NCI-H1048 (cell line): ENCODE measurements around the gene NNAT.
"Not testable (repeated sequence)": the region's sequence is repeated elsewhere in the genome, so short reads cannot be mapped to it uniquely, and the experiment has no call there.

Source experiments
- DNase-seq: peaks from one replicate; lab custom pipeline; 2025; lab: John Stamatoyannopoulos, UW

Gene NNAT

DNA sequence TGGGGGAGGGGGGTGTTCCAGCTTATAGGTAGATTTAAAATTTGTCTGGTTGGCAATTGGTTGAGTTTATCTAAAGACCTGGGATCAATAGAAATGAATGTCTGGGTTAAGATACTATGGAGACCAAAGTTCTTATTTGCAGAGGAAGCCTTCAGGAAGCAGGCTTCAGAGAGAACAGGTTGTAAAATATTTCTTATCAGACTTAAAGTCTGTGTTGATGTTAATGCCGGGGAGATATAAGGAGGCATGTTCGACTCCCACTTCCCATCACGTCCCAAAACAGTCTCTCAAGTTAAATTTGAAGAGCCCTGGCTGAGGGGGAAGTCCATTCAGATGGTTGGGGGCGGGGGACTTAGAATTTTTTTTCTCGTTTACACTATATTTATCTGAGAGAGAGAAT, 19.0 kb downstream of the NNAT start:
- no peak for DNase-seq

DNA sequence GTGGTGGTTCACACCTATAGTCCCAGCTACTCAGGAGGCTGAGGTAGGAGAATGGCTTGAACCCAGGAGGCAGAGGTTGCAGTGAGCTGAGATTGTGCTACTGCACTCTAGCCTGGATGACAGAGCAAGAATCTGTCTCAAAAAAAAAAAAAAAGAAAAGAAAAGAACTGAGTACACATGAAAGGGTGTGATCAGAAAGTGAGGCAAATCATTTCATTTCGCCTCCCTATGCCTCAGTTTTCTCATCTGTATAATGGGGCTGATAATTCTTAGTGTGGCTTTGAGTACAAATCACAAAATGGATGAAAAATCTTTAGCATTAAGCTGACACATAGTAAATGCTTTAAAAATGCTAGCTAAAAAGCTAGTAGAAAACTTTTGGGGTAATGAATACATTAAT, 19.8 kb downstream of the NNAT start:
- DNase-seq = not testable (repeated sequence)

DNA sequence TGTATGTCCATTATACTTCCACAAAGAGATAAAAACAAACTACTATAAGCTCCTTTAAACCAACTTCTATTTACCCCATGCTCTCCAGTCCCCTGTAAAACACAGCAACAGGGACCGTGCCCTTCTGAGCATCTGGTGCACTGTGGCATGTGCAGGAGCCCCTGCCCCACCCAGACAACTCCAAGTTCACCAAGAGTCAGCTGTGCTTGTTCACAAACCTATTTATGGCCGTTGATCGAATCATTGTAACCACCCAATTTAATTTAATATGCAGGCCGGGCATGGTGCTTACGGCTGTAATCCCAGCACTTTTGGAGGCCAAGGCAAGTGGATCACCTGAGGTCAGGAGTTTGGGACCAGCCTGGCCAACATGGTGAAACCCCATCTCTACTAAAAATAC, 20.3 kb downstream of the NNAT start:
- no peak for DNase-seq

DNA sequence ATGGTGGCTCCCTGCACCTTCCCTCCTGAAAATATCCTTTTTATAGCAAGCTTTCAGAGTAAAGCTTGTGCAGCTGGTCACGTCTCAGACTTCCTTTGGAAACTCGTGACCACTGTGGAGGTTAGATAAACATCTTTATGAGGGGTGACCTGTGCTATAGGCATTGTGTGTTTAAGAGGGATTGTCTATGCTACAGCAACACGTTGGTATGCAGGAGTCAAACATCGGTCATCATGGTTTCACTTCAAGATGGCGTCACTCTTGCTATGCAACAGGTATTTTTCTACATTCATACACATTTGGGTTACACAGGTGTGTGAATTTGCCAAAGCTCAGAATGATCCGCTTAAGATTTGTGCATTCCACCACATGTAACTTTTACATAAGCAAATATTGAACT, 21.2 kb downstream of the NNAT start:
- DNase-seq = no peak

DNA sequence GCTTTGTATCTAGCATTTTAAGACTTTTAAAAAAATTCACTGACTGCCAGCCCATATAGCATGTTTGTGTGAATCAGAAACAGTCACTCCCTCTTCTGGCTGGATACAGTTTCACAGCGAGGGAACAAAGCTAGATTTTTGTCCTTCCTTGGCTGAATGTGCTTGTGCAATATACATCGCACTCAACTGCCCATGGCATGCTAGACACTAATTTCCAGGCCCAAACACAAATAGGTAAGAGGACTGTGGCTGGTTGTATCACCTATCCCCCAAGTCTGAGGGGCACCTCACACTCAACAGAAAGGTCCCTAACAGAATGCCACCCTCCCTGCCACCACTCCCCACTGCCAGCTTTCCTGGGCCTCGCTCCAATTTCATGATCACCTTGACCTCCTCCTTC, 22.8 kb downstream of the NNAT start:
- DNase-seq = no peak

DNA sequence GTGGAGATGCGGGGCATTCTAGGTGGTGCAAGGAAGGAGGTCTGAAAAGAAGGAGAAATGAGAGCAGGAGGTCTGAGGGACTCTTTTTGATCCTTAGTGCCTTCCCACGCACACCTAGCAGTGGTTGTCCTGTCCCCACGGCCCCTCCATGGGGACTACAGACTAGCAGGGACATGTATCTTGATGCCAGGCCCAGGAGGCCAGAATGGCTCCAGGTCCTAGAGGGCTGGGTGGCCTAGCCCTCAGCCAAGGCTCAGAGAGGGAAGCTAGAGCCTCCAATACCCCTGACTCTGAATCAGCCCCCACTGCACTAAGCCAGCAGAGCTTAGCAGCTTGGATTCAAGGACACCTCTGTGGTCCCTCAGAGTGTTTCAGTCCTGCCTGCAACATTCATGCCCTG, 23.3 kb downstream of the NNAT start:
- no peak for DNase-seq

DNA sequence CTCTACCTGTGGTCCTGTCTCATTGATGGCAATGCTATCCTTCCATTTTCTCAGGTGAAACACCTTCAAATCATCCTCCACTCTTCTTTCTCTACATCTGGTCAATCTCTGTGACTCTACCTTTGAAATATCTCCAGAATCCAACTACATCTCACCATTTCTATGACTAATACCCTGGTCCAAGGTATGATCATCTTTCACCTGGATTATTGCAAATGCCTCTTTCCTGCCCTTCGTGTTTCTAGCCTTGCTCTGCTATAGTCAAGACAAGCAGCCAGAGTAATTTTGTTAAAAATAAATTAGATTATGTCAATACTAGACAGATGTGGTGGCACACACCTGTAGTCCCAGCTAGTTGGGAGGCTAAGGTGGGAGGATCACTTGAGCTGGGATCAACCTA, 24.5 kb downstream of the NNAT start:
- DNase-seq = no peak

DNA sequence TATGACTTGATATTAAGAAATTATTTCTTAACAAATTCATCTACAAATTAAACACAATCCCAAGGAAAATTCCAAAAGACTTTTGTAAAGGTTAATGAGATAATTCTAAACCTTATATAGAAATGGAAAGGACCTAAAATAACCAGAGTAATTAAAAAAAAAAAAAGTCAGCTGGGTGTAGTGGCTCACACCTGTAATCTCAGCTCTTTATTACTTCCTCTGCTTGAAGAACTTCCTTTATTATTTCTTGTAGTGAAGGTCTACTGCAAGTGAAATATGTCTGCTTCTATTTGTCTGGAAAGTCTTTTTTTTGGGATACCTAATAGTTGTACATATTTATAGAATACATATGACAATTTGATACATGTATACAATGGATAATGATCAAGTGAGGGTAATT, 26.9 kb downstream of the NNAT start:
- DNase-seq = no peak

DNA sequence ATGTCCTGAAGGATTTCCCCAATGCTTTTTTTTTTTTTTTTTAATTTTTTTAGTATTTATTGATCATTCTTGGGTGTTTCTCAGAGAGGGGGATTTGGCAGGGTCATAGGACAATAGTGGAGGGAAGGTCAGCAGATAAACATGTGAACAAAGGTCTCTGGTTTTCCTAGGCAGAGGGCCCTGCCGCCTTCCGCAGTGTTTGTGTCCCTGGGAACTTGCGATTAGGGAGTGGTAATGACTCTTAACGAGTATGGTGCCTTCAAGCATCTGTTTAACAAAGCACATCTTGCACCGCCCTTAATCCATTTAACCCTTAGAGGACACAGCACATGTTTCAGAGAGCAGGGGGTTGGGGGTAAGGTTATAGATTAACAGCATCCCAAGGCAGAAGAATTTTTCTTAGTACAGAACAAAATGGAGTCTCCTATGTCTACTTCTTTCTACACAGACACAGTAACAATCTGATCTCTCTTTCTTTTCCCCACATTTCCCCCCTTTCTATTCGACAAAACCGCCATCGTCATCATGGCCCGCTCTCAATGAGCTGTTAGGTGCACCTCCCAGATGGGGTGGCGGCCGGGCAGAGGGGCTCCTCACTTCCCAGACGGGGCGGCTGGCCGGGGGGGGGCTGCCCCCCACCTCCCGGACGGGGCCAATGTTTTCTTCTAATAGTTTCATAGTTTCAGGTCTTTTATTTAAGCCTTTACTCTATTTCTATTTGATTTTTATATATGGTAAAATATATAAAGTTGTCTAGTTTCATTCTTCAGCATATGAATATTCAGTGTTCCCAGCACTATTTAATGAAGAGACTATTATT, 29.3 kb downstream of the NNAT start:
- DNase-seq = not testable (repeated sequence)

DNA sequence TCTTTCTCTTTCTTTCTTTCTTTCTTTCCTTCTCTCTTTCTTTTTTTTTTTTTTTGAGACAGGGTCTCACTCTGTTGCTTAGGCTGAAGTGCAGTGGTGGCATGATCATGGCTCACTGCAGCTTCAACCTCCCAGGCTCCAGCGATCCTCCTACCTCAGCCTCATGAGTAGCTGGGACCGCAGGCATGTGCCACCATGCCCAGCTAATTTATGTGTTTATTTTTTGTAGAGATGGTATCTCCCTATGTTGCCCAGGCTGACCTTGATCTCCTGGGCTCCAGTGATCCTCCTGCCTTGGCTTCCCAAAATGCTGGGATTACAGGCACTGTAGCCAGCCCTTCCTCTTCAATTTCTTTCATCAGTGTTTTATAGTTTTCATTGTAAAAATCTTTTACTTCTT, 30.6 kb downstream of the NNAT start:
- not testable (repeated sequence) for DNase-seq

DNA sequence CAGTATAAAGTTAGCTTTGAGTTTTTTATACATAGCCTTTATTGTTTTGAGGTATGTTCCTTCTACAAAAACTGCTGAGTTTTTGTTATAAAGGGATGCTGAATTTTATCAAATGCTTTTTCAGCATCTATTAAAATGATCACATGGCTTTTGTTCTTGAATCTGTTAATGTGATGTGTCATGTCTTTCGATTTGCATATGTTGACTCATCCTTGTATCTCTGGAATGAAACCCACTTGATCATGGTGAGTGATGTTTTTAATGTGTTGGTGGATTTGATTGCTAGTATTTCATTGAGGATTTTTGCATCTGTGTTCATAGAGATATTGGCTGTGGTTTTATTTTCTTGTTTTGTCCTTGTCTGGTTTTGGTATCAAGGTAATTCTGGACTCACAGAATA, 31.4 kb downstream of the NNAT start:
- DNase-seq = no peak

DNA sequence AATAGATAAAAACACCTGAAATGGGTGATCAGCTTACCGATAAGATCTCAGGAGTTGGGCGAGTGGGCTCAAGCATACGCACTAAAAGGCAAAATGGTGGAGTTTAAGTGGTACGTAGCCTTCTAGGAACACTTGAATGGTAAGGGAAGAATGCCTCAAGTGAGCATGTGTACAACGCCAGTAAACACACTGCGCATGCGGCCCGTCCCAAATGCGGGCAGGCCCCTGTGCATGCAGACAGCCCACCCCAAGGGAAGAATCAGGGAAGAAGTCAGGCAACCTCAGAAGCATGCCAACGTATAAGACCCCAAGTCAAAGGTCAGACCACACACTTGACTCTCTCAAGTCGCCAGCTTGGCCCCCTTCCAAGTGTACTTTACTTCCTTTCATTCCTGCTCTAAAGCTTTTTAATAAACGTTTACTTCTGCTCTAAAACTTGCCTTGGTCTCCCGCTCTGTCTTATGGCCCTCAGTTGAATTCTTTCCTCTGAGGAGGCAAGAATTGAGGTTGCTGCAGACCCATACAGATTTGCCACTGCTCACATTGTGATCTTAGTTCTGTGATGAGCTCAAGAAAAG, 33.8 kb downstream of the NNAT start:
- DNase-seq = not testable (repeated sequence)

DNA sequence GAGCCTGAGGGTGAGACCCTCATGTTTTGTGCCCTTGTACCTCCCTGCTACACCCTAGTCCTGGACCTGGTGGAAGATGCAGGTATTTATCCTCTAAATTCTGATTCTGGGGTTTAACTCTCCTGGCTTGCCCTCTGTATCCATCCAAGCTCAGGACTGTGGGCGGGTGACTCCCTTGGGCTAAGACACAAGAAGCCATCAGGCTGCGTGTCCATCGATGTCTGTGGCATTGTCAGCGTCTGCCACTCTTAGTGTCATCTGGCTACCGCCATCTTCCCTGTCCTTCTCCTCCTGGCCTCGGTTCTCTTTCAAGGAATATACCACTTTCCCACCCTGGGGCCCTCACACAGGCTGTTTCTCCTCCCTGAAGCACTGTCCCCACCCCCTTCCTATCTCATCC, 35.5 kb downstream of the NNAT start:
- DNase-seq = no peak

DNA sequence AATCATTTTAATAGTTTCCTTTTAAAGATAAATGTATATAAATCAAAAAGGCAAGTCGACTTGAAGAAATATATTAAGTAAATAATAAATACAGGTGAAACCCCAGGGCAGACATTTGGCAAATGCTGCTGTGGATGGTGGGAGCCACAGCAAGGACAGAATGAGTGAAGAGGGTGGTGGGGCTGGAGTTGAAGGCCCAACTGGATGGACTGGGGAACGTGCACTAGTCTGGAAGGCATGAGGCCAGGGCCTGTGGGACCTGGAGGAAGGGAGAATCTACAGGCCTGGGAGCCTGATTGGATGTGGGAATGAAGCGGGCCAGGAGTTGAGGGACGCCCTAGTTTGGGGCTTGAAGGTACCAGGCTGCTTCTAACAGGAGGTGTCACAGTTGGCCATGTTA, 37.3 kb downstream of the NNAT start:
- DNase-seq = no peak

DNA sequence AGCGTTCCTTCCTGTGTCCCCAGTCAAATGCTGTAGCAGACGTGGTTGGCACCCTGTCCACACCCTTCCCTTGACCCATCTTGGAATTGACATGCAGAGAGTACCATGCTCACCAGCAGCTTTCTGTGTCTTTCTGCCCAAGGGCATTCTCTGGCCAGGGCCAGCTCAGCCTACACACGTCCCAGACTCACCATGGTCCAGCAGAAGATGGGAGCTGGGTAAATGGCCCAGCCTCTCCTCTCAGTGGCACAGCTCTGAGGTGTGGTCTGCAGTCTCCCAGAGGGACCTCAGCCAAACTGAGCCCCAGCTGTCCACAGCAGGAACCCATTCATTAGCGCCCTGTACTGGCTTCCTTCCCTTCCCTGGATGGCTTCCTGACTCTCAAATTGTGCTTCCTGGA, 37.7 kb downstream of the NNAT start:
- DNase-seq = no peak

DNA sequence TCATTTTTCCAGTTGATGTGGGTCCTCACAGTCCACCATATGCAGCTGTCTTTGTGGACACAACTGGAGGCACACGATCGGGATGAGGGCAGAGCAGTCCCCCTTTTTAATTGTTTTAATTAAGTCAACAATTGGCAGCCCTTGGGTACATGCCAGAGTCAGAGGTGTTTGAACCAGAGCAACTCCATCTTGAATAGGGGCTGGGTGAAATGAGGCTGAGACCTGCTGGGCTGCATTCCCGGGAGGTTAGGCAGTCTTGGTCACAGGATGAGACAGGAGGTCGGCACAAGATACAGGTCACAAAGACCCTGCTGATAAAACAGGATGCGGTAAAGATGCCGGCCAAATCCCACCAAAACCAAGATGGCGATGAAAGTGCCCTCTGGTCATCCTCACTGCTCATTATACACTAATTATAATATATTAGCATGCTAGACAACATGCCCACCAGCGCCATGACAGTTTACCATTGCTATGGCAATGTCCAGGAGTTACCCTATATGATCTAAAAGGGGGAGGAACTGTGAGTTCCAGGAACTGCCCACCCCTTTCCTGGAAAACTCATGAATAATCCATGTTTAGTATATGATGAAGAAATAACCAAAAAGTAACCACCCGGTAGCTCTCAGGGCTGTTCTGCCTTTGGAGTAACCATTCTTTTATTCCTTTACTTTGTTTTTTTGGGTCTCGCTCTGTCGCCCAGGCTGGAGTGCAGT, 38.4 kb downstream of the NNAT start:
- DNase-seq = no peak

DNA sequence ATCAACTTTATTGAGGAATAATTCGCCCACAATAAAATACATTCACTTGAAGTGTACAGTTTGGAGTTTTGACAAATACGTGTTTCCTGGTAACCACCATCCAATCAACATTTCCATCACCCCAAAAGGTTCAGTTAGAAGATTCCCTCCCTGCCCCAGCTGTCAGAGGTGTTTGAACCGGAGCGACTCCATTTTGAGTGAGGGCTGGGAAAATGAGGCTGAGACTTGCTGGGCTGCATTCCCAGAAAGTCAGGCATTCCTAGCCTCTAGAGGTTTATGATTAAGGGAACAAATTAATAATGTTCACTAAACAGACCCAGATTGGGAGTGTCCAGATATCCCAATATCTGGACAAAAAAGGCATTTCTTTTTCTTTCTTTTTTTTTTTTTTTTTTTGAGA, 39.6 kb downstream of the NNAT start:
- no peak for DNase-seq

DNA sequence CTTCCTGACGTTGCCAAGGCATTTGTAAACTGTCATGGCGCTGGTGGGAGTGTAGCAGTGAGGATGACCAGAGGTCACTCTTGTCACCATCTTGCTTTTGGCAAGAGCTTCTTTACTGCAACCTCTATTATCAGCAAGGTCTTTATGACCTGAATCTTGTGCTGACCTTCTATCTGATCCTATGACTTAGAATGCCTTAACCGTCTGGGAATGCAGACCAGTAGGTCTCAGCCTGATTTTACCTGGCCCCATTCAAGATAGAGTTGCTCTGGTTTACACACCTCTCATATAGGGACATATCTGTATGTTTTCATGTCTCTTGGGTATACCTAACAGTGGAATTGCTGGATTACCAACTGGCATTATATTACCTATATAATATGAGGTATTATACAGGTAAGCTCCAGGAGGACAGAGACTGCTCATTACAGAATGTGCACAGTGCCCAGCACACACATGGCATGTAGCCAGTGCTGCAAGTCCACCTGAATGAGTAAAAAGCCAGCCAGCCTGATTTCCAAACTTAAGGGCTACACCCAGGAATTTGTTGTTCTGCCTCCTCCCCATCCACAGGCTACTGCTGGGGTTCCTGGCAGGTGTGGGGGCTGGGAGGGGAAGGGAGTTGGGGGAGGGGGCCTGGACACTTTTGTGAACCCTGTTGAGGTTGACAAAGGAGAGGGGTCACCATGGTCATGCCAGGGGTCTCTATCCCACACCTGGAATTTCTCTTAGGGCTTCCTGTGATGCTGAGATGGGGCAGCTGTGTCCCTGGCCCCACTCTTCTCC, 41.8 kb downstream of the NNAT start:
- DNase-seq = no peak

DNA sequence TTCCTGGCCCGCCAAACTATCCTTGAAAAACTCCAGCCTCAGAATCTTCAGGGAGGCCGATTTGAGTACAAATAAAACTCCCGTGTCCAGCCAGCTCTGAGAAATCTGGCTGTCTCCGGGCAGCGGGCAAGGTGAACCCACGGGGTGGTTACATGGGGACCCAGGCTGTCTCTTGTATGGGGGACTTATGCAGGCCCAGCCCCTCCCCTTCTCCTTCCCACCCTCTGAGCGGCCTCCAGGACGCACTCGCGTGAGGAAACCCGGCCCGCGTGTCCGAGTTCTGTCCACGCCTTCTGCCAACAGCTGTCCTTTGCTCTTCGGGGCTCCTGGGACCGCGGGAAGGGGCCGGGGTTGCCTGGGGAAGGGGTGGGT, 43.0 kb downstream of the NNAT start:
- DNase-seq = no peak

DNA sequence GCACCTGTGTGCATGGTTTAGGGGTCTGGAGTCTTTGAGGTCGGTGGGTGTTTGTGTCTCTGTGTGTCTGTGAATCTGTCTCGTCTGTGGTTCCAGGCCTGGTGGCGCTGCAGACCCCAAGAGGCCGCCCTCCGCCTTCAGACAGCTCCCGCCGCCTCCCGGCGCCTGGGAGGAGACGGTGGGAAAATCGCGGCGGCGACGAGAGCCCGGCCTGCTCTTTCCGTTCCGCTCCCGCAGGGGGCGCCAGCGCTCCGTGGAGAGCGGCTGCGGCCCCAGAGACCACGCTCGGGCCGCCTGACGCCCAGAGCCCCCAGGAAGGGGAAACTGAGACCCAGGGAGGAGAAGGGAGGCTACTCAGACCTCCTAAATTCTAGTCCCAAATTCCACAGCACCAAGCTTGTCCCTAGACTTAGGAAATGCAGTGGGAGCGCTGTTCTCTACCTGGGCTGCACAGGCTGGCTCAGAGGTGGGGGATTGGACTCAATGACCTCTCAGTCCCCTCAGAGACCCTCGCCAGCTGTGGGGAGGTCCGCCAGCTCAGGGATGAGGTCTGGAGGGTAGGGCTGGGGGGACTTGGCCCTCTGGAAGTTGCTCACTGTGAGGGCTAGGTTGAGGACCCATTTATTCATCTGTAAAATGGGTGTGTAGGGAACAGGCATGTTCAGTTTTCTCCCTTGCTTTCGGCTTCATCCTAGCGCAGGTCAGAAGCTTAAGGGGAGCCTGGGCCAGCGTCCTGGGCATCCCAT, 43.5 kb downstream of the NNAT start:
- no peak for DNase-seq

DNA sequence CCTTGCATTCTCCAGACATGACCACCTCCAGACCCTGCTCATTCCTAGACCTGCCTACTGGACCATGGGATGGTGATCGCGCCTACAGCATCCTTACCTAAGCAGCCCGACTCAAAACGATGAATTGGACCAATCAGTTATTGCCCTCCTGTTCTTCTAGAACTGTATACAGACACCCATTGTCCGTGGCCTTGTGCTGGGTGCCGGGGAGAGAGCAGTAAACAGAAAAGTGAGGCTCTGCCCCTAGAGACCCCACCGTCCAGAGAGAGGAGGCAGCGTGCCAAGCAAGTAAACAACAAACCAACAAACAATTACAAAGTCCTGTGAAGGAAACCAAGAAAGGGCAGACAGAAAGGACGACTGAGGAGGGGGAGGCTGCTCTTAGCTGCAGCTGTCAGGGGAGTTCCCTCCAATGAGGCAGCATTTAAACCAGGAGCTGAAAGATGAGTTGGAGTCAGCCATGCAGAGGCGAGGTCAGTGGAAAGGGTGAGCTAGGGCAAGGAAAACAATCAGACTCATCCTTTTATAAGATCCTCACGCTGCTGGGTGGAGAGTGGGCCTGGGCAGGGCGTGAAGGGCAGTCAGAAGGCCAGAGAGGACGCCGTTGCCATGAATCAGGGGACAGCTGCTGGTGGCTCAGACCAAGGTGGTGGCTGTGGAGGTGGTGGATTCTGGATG, 44.2 kb downstream of the NNAT start:
- no peak for DNase-seq
